GM06990 (cell line): ENCODE data around the gene COL4A5.
A peak's percentile ranks its signal among the peaks of the same experiment; 100 is the strongest.

Experiments used
- DNase-seq: peaks from one replicate; pipeline ENCODE4 v3.0.0-alpha.2; 2011; ENCODE audit not compliant: insufficient read length; ENCODE audit errors: extremely low read depth
- H3K27me3 ChIP-seq: replicated peaks from 2 replicates; pipeline ENCODE4 v1.6.0; 2011; ENCODE audit warnings: low read length; ENCODE audit not compliant: control insufficient read depth, insufficient read depth
- H3K36me3 ChIP-seq: 2 replicates; pipeline ENCODE4 v1.5.1; 2011; ENCODE audit warnings: low read length; ENCODE audit not compliant: control insufficient read depth, insufficient read depth
- H3K4me3 ChIP-seq: replicated peaks from 2 replicates; pipeline ENCODE4 v1.5.1; 2011; ENCODE audit warnings: low read depth, mild to moderate bottlenecking, control low read depth, low read length
- TF ChIP-seq, protein P1 (sequence below): IDR thresholded peaks from 2 replicates; pipeline ENCODE4 v1.5.1; 2011; ENCODE audit warnings: low read length, control low read depth, mild to moderate bottlenecking, inconsistent platforms; ENCODE audit not compliant: insufficient read depth, poor library complexity, severe bottlenecking

The COL4A5 gene

DNA sequence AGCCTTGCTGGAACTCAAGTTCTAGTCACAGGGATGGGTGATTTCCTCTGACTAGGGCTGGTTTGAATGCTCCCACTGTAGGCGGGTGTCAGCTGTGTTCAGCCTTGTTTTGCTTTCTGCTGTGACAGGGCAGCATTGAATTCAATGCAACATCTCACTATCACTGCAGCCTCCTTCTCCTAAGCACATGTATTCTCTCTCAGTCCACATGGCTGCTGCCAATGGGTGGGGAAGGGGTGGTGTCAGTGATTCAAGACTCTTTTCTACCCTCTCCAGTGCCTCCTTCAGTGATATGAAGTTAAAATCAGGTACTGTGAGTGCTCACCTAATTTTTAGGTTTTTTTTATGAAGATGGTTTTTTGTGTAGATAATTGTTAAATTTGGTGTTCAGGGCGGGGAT is 46.3 kb downstream of the COL4A5 start:
- no peak for DNase-seq
- Histone ChIP-seq H3K27me3 (no peaks in the 10 kb centered on the region), H3K36me3 (no peaks in the 10 kb centered on the region), H3K4me3 (no peak overlapping the region)
- TF ChIP-seq, protein P1, sequence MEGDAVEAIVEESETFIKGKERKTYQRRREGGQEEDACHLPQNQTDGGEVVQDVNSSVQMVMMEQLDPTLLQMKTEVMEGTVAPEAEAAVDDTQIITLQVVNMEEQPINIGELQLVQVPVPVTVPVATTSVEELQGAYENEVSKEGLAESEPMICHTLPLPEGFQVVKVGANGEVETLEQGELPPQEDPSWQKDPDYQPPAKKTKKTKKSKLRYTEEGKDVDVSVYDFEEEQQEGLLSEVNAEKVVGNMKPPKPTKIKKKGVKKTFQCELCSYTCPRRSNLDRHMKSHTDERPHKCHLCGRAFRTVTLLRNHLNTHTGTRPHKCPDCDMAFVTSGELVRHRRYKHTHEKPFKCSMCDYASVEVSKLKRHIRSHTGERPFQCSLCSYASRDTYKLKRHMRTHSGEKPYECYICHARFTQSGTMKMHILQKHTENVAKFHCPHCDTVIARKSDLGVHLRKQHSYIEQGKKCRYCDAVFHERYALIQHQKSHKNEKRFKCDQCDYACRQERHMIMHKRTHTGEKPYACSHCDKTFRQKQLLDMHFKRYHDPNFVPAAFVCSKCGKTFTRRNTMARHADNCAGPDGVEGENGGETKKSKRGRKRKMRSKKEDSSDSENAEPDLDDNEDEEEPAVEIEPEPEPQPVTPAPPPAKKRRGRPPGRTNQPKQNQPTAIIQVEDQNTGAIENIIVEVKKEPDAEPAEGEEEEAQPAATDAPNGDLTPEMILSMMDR, result no peak

DNA sequence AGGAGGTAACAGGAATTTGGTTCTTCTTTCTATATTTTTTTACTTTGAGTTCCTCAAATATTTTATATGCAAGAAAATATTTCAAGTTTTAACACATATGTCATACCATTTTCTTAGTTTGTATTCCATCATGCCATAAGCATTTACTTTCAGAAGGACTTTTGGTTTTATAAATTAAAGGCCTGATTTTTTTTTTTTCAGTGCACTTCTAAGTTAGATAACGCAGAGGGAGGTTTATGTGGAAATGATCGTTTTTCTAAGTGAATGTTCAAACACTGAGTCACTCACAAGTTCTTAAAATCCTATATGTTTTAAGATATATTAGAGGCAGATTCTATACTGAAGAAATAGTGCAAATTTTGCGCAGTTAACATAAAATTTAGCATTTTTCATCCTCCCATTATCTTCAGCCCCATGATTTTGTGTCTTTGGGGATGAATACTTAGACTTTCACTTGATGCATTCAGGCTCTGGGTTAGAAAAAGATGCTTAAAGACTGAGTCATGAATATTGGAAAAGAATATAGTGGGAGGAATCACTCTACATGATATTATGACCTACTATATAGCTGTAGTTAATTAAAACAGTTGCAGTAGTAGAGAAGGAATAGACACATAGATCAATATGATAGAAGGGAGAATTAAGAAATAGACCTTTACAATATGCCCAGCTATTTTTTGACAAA is 54.9 kb downstream of the COL4A5 start:
- DNase-seq, result no peak
- TF ChIP-seq, protein P1, result no peak
- no peak overlapping the region for H3K4me3 ChIP-seq

DNA sequence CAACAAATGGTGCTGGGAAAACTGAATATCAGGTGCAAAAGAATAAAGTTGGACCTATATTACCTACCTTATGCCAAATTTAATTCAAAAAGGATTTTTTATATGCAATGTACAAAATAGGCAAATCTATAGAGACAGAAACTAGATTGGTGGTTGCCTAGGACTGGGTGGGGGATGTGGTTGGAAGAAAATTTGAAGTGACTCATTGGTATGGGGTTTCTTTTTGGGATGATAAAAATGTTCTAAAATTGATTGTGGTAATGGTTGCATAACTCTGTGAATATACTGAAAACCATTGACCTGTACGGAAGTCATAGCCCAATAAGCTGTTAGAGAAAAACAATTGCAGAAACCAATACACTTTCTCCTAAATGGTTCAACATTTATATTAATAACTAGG is 72.1 kb downstream of the COL4A5 start:
- H3K27me3 ChIP-seq, result no peaks in the 10 kb centered on the region
- H3K4me3 ChIP-seq, result no peak overlapping the region
- TF ChIP-seq, protein P1, result no peak
- DNase-seq, result no peak
- H3K36me3 ChIP-seq, result no peaks in the 10 kb centered on the region

More for the DNA sequence above, 54.9 kb downstream of the COL4A5 start:
- Histone ChIP-seq H3K36me3 (no peaks in the 10 kb centered on the region), H3K27me3 (no peaks in the 10 kb centered on the region)

DNA sequence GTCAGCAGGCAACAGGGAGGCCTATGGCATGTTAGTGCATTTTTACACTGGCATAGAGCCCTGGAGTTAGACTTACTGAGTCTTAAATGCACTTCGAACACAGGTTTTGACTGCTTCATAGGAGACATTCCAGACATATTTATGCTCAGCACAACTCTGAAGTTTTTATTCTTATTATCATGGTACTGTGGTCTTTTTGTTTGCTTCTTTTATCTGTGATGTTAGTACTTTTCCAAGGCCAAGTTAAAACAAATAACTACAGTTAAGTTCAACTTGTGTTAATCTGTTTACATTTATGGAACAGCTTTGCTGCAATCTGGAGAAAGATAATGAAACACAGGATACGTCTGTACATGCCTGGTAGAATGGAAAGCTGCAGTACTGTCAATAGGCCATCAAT is 76.5 kb downstream of the COL4A5 start:
- TF ChIP-seq, protein P1, result no peak
- H3K36me3 ChIP-seq, result no peaks in the 10 kb centered on the region
- DNase-seq, result no peak
- no peak overlapping the region for H3K4me3 ChIP-seq
- no peaks in the 10 kb centered on the region for H3K27me3 ChIP-seq

DNA sequence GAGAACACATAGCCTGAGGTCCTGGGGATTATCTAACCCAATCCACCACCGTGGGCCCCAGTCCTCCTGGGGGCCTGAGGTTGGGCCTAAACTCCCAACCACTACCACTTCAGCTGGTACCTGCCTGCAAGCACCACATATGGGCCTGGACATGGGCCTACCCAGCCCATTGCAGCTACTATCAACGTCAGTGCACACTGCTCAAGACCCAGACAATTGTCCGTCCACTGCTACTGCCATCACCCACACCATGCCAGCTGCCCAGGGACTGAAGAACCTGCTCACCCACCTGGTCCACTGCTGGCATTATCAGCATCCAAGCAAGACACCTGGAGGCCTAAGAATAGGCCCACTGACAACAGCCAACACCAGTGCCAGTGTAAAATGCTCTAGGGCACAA is 88.1 kb downstream of the COL4A5 start:
- TF ChIP-seq, protein P1, result no peak
- Histone ChIP-seq H3K36me3 (no peaks in the 10 kb centered on the region), H3K27me3 (no peaks in the 10 kb centered on the region), H3K4me3 (no peak overlapping the region)
- DNase-seq, result no peak

DNA sequence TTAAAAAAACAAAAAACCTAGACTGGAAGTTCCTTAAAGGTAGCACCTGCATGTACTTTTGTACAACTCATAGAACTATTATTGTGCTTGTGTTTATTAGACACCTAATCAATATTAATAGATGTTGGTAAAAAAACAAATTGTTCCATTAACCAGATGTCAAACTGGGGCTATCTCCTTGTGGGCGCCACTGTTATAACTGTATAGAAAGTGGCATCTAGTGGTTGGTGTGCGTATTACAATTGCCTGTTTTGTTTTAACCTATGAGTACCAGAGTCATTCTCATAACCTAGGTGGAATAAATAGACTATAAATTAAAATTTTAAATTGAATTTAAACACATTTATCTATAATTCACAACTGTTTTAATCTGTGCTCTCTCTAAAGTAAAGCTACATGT is 97.4 kb downstream of the COL4A5 start:
- Histone ChIP-seq H3K36me3 (no peaks in the 10 kb centered on the region), H3K27me3 (no peaks in the 10 kb centered on the region), H3K4me3 (no peak overlapping the region)
- TF ChIP-seq, protein P1, result peak; percentile 71
- no peak for DNase-seq
